GM12878 (cell line): ENCODE results near the gene RRP12.

Experiments
- EZH2 ChIP-seq: IDR thresholded peaks from 2 replicates; pipeline ENCODE4 v1.6.1; 2012; ENCODE audit warnings: low read depth, mild to moderate bottlenecking, control low read depth, inconsistent platforms, low read length, borderline replicate concordance; ENCODE audit not compliant: control insufficient read depth
- FOXK2 ChIP-seq: fragments of 450-650 bp; IDR thresholded peaks from 2 replicates; pipeline ENCODE4 v1.6.1; 2017; ENCODE audit warnings: mild to moderate bottlenecking, moderate library complexity
- HDAC2 ChIP-seq: fragments of 200-600 bp; sonication (generic); IDR thresholded peaks from 2 replicates; pipeline ENCODE4 v1.6.1; 2017
- RELA ChIP-seq: fragments of 450-650 bp; IDR thresholded peaks from 2 replicates; pipeline ENCODE4 v1.8.0; 2014; ENCODE audit warnings: borderline replicate concordance; ENCODE audit not compliant: partially characterized antibody
- TAF1 ChIP-seq: IDR thresholded peaks from 2 replicates; pipeline ENCODE4 v1.6.1; 2011; ENCODE audit warnings: mild to moderate bottlenecking, low read depth, low read length, borderline replicate concordance
- TF ChIP-seq, protein P1 (sequence below), 3 experiments: IDR thresholded peaks in 2 of 3; conservative IDR thresholded peaks in 1 of 3; 2 replicates each; pipeline ENCODE4 v1.5.1; 2011; ENCODE audit warnings: low read depth in 3 of 3, low read length in 3 of 3, mild to moderate bottlenecking in 3 of 3, control low read depth in 2 of 3, moderate library complexity in 2 of 3, inconsistent platforms in 1 of 3, mixed read lengths in 1 of 3; ENCODE audit not compliant: control insufficient read depth in 2 of 3, insufficient read depth in 1 of 3; ENCODE audit errors: extremely low read depth in 1 of 3
- TF ChIP-seq, protein P2 (sequence below): IDR thresholded peaks from 2 replicates; pipeline ENCODE4 v1.6.1; 2012; ENCODE audit warnings: mild to moderate bottlenecking, low read depth, low read length
- TF ChIP-seq, protein P3 (sequence below): fragments of 450-650 bp; IDR thresholded peaks from 2 replicates; pipeline ENCODE4 v1.6.1; 2016; ENCODE audit warnings: mild to moderate bottlenecking

DNA sequence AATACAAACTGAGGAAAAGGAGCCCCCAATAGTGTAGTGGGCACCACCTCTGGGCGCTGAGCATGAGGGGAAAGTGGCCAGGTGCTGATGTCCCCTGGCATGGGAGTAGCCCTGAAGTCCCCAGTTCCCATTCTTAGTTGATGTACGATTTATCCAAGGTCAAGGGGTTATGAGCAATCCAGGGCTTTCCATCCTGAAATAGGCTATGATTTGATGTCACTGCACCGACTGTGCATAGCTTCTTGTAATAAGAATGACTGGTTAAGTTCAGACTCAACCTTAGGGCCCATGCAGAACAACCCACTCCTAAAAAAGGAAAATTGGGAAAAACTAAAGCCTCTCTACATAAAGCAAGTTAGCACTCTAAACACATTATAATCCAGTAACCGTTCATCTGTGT is 77.6 kb downstream of the RRP12 start:
- TF ChIP-seq, protein P1, sequence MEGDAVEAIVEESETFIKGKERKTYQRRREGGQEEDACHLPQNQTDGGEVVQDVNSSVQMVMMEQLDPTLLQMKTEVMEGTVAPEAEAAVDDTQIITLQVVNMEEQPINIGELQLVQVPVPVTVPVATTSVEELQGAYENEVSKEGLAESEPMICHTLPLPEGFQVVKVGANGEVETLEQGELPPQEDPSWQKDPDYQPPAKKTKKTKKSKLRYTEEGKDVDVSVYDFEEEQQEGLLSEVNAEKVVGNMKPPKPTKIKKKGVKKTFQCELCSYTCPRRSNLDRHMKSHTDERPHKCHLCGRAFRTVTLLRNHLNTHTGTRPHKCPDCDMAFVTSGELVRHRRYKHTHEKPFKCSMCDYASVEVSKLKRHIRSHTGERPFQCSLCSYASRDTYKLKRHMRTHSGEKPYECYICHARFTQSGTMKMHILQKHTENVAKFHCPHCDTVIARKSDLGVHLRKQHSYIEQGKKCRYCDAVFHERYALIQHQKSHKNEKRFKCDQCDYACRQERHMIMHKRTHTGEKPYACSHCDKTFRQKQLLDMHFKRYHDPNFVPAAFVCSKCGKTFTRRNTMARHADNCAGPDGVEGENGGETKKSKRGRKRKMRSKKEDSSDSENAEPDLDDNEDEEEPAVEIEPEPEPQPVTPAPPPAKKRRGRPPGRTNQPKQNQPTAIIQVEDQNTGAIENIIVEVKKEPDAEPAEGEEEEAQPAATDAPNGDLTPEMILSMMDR (IDR thresholded peaks at IDR 0.05 in 2 of 3, conservative IDR thresholded peaks at IDR 0.05 in 1 of 3; ENCODE audit: control insufficient read depth in 2 of 3, extremely low read depth in 1 of 3, insufficient read depth in 1 of 3, low read depth in 3 of 3, low read length in 3 of 3) = no peak
- no peak for TF ChIP-seq HDAC2
- TF ChIP-seq, protein P2, sequence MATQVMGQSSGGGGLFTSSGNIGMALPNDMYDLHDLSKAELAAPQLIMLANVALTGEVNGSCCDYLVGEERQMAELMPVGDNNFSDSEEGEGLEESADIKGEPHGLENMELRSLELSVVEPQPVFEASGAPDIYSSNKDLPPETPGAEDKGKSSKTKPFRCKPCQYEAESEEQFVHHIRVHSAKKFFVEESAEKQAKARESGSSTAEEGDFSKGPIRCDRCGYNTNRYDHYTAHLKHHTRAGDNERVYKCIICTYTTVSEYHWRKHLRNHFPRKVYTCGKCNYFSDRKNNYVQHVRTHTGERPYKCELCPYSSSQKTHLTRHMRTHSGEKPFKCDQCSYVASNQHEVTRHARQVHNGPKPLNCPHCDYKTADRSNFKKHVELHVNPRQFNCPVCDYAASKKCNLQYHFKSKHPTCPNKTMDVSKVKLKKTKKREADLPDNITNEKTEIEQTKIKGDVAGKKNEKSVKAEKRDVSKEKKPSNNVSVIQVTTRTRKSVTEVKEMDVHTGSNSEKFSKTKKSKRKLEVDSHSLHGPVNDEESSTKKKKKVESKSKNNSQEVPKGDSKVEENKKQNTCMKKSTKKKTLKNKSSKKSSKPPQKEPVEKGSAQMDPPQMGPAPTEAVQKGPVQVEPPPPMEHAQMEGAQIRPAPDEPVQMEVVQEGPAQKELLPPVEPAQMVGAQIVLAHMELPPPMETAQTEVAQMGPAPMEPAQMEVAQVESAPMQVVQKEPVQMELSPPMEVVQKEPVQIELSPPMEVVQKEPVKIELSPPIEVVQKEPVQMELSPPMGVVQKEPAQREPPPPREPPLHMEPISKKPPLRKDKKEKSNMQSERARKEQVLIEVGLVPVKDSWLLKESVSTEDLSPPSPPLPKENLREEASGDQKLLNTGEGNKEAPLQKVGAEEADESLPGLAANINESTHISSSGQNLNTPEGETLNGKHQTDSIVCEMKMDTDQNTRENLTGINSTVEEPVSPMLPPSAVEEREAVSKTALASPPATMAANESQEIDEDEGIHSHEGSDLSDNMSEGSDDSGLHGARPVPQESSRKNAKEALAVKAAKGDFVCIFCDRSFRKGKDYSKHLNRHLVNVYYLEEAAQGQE = no peak
- TF ChIP-seq, protein P3, sequence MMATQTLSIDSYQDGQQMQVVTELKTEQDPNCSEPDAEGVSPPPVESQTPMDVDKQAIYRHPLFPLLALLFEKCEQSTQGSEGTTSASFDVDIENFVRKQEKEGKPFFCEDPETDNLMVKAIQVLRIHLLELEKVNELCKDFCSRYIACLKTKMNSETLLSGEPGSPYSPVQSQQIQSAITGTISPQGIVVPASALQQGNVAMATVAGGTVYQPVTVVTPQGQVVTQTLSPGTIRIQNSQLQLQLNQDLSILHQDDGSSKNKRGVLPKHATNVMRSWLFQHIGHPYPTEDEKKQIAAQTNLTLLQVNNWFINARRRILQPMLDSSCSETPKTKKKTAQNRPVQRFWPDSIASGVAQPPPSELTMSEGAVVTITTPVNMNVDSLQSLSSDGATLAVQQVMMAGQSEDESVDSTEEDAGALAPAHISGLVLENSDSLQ = no peak
- no peak for TF ChIP-seq RELA
- no peak for TF ChIP-seq EZH2
- no peak for TF ChIP-seq FOXK2
- TF ChIP-seq TAF1 = no peak
